GM18861 (cell line): ENCODE measurements around the gene FOXRED1.
A peak's percentile ranks its signal among the peaks of the same experiment; 100 is the strongest.

ENCODE experiments used
- ATAC-seq: cut with Tn5 transposase; IDR thresholded peaks from one replicate; pipeline ENCODE4 v1.9.1; 2021; ENCODE audit not compliant: unreplicated experiment

Gene FOXRED1

DNA sequence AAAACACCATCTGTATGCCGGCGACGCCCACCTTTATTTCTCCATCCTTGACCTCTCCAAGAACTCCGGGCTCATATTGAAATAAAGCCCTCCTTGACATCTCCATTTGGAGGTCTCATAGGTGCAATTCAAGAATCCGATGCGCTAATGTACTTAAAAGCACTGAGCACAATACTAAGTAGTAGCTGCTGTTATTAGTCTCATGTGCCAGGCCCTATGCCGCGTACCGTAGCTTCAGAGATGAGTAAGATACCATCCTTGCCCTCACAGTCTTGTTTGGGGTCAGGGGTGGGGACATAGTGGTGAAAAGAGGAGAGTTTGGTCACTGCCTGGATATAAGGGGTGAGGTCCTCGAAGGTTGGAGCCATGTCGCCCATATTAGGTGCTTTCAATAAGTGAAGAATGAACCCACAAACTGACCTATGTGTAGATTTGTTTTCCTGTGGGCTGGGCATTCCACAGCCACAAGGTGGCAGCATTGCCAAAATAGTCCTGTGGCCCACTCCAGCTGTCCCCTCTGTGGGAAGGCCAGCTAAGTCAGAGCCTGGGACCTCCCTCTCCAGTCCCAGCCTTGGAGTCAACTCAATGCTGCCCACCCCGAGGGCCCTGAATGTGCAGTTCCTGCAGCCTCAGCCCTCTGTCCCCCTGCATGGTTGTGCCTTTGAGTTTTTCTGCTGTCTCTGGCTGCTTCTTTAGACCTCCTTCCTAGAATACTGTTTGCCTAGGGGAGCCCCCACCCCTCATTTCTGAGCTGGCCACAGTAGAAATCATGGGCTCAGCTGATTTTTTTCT lies 41.4 kb downstream of the FOXRED1 start:
- ATAC-seq = peak; percentile 65

DNA sequence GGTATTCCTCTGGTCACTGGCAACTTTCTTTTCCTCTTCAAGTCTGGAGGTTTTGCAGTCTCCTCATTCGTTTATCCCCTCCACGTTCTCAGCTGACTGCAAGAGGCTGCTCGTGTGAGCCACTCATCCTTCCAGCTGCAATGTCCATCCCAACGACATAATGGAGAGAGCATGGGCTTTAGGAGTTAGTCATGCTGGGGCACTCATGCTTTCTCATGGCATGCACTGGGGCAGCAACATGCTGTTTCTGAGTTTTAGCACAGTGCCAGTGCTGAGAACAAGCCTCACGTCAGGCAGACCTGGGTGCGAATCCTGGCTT lies 42.0 kb downstream of the FOXRED1 start:
- no peak for ATAC-seq

DNA sequence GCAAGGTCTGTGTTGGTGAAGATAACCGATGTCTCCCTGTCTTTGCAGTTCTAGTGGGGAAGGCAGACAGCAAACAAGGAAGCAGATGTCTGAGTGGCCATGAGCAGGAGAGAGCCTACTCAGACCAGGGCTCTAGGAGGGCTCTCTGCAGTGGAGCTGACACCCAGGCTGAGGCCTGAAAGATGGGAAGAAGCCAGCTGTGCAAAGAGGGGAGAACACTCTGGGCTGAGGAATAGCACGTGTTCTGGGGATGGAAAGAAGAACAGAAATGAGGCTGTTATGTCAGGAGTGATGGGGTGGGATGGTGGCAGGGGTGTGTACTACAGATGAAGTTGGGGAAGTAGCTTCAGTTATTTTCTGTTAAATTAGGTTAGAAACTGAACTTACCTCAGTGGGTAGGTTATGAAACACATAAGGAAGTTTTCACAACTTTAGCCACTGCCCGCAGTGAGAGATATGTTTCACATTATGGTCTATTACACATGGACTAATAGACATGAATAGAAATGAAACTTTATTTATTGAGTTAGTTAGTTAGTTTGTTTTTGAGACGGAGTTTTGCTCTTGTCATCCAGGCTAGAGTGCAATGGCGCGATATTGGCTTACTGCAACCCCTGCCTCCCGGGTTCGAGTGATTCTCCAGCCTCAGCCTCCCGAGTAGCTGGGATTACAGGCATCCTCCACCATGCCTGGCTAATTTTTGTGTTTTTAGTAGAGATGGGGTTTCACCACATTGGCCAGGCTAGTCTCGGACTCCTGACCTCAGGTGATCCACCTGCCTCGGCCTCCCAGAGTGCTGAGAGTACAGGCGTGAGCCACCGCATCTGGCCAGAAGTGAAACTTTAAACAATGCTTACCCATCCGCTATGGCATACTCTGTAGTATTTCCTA lies 42.7 kb downstream of the FOXRED1 start:
- ATAC-seq = no peak

DNA sequence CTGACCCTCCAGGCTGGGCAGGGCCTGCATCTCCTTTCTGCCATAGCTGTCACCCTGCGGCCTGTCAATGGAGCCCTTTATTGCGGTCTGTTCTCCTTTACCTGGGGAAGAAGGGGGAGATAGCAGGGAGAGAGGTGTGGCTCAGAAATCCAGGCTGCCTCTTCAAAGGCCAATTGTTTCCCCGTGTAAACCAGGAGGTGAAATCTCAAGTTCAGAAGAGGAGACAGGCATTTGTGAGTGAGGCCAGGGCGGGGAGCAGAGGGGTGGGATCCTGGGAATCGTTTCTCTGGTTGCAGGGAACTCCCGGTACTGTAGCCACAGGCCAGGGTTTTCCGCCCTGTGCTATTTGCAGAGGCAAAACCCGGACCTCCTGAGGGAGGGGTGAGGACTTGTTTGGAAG lies 44.0 kb downstream of the FOXRED1 start:
- no peak for ATAC-seq

DNA sequence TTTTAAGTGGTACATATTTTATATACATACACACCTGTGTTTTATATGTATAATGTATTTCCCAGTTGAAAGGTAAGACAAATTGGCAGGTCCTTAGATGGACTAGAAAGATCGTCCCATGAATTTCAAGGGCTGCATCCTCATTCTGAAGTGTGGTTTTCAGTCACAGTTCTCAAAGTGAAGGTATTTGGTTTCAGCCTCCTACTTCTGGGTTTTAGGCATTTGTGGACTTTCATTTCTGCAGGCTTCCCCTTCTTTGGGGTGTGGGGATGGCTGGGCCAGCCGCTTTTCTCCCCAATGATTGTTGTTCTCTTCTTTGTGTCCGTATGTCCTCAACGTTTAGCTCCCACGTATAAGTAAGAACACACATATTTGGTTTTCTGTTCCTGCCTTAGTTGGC lies 44.9 kb downstream of the FOXRED1 start:
- ATAC-seq = no peak

DNA sequence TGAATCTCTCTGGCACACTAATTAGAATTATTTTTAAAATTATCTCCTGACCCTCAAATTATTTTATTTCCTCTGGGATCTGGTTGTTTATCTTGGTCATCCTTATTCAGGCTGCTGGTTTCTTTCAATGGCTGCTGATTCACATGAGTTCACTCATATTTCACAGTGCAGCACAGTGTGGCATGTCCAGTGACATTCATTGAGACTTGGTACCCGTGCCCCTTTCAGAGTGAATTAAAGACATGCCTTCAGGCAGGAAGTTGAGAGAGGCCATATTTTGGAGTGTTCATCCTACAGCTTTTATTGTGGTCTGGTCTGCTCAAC lies 48.4 kb downstream of the FOXRED1 start:
- ATAC-seq = no peak

DNA sequence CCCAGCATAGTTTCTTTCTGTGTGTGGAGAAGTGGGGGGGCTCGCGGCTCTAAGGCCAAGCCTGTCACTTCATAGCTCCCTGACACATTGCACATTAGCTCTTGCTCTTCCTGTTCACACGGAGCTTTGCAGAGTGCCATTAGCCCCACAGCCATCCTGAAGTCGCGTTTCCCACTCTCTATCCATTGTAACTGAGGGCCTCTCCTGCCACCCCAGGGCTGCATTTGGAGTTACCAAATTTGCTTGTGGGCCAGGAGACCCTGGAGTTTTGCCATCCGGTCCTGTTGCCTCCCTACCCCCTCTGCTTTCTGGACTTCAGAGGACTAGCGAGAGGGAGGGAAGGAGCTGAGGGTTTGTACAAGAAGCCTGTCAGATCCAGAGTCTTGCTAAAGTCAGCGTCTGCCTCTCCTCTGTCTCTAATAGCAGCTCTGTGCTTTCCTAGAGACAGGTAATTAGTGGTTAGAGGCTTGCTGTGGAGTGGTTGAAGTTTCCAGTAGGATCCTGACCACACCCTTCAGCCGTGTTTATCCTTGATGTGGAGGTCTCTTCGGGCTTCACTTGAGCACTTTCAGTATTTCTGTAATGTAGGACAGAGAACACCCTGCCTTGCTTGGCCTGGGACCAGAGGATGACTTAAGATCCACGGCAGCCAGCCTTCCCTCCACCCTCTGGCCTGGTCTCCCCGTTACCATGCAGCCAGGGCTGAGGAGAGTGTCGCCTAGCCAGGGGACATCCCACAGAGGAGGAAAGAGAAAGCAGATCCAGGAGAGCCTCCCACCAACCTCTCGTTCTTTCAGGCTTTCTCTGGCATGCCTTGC lies 49.0 kb downstream of the FOXRED1 start:
- peak; percentile 11 for ATAC-seq

DNA sequence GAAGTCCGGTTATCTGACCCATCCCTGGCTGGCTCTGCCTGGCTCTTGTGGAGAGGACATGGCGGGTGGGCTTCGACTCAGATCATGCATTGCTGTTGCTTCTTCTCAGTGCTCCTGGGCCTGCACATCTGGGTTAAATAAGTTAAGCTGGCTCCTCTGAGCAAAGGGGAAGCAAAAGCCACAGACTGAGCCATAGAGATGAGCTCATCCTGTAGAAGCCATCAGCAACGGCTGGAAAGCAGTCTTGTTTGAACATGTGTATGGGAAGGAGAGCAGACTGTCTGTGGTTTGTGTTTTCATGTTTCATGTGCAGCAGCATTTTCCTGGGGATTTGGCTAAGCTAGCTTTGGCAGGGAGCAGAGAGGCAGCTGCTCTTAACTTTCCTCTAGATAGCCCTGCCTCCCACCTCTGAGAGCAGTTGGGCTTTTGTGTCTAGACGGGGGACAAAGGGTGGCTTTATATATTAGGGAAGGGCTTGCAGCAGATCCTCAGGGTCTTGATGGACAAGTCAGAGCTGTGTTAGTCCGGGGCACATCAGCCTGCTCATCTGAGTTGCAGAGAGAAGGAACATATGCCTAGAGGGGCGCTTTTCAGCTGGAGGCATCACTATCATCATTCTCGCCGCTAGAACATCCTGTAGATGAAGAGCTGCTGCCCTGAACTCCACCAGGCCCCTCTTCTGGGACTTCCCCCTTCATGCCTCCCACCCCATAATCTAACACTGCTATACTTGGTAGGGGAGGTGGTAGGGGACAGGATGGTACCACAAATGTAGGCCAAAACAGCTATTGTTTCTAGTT lies 49.8 kb downstream of the FOXRED1 start:
- ATAC-seq = peak; percentile 92

DNA sequence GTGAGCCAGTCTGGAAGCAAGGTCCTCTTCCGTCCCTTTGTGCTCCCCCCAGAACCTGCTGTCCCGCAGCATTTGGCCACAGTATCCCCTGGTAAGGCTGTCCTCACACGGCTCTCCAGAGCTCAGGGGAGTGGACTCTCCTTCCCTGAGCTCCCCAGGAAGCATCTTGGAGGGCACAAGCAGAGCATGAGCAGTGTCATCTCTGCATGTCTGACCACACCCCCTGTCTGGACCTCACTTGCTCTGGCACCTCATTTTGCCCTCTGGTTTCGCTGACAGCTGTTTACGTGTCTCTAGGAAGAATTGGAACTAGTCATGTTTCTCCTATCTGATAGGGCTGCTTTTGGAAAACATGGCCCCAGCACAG lies 50.4 kb downstream of the FOXRED1 start:
- no peak for ATAC-seq

DNA sequence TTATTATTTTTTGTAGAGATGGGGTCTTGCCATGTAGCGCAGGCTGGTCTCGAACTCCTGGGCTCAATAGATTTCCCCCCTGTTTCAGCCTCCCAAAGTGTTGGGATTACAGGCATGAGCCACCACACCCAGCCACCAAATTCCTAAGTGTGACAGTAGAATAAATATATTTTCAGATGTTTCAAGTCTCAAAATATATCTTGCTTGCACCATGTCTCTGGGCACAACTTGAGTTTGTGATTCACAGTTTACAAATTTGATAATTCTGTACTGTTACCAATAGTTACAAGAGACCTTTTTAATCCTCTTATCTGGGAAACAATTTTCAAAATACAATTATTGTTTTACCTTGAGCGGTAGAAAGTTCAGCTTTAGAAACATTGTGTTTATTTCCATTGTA lies 54.0 kb downstream of the FOXRED1 start:
- no peak for ATAC-seq

DNA sequence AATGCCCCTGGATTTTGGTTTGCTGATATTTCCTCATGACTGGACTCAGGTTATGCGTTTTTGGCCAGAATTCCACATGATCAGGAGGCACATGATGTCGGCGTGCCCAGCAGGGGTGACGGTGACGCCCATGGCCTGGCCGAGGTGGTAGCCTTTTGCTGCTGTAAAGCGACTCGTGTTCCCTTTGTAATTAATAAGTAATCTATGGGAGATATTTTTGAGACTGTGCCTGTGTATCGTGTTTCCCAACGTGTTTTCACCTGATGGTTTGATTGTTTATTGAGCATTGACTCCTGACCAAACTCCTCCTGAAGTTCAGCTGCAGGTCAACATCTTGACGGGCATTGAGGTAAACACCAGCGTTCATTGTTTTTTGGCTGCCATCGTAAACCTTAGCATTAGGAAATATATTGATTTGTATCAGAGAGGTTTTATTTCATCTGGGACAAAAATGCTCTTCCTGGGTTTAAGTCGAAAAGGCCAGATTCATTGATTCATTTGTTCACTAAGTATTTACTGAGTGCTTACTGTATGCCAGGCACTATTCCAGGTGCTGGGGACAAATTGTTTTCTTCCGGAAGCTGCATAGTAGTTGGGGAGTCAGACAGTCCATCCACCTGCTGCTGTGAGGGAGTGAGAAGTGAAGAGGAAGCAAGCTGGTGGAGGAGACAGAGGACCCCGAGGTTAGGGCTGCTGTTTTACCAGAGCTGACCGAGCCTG lies 58.5 kb downstream of the FOXRED1 start:
- ATAC-seq = no peak
